ENCODE results near the gene SPIB.

SPIB gene

GRCh38 chr19:50414864-50415660 lies 3.7 kb upstream of the SPIB start:
- DNase-seq = peak in 41 of 42 donors; percentile 32 to 89 (median 70)
- intact Hi-C loops (cut with DNase I) = no loop called here

- intact Hi-C loops (cut with DNase I) = no loop called here
- DNase-seq = peak in 10 of 42 donors; percentile 8 to 47 (median 32)
Measured at GRCh38 chr19:50415661-50416033, 3.1 kb upstream of the SPIB start.

GRCh38 chr19:50416034-50416977 lies 2.4 kb upstream of the SPIB start:
- intact Hi-C loops (cut with DNase I) = no loop called here
- no peak for DNase-seq

GRCh38 chr19:50417111-50418081 lies 1.3 kb upstream of the SPIB start:
- DNase-seq = no peak
- intact Hi-C loops (cut with DNase I) = no loop called here

- intact Hi-C loops (cut with DNase I) = no loop called here
- no peak for DNase-seq
Measured at GRCh38 chr19:50419022-50419579, 363 bp downstream of the SPIB start.

GRCh38 chr19:50419580-50420035 lies 870 bp downstream of the SPIB start:
- intact Hi-C loops (cut with DNase I) = no loop called here
- no peak for DNase-seq

- intact Hi-C loops (cut with DNase I) = no loop called here
- DNase-seq = no peak
Measured at GRCh38 chr19:50420127-50420526, 1.4 kb downstream of the SPIB start.

GRCh38 chr19:50420808-50421207 lies 2.1 kb downstream of the SPIB start:
- intact Hi-C loops (cut with DNase I) = no loop called here
- DNase-seq = no peak

GRCh38 chr19:50422397-50423278 lies 3.9 kb downstream of the SPIB start:
- intact Hi-C loops (cut with DNase I) = no loop called here
- DNase-seq = no peak

GRCh38 chr19:50423279-50424113 lies 4.8 kb downstream of the SPIB start:
- intact Hi-C loops (cut with DNase I) = no loop called here
- no peak for DNase-seq

- intact Hi-C loops (cut with DNase I) = no loop called here
Measured at GRCh38 chr19:50425581-50425980, 6.8 kb downstream of the SPIB start.

GRCh38 chr19:50427318-50427925 lies 8.7 kb downstream of the SPIB start:
- no peak for DNase-seq
- intact Hi-C loops (cut with DNase I) = no loop called here

More at GRCh38 chr19:50425581-50425980, 6.8 kb downstream of the SPIB start:
- no peak for DNase-seq

- intact Hi-C loops (cut with DNase I) = no loop called here
Measured at GRCh38 chr19:50427997-50428425, 9.3 kb downstream of the SPIB start.

GRCh38 chr19:50428772-50429463 lies 10.2 kb downstream of the SPIB start:
- intact Hi-C loops (cut with DNase I) = no loop called here
- DNase-seq = no peak

More at GRCh38 chr19:50427997-50428425, 9.3 kb downstream of the SPIB start:
- DNase-seq = peak; percentile 64 to 93 (median 81)

GRCh38 chr19:50430888-50431342 lies 12.2 kb downstream of the SPIB start:
- intact Hi-C loops (cut with DNase I) = no loop called here
- no peak for DNase-seq
